ENCODE results near the gene OPALIN.

The OPALIN gene

GRCh38 chr10:96358851-96359540 is at the start of gene OPALIN:
OPALIN (minus strand) TSS chr10:96359002; CDS start chr10:96358896, 106 bp downstream.
- FAIRE-seq = no peak
- no peak for TF ChIP-seq CTCF (IDR thresholded peaks at IDR 0.05; ENCODE audit: insufficient read depth, missing control alignments)
- DNase-seq (ENCODE audit: insufficient read length, low spot score) = no peak

DNA sequence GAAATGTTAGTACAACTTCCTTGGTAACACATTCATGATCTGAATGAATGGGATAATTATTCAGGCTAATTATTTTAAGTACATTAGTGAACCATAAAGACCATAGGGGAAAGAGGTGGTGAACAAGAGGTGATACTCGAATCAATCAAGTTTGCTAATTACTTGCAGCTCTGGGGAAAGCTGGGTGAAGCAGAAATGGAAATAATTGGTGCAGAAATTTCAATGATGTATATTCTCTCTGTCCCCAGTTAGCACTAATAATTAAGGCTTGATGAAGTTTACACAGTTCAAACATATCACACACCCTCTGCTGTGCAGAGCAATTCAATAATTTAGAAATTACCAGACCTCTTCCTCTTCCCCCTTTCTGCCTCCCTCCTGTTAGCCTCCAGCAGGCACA is 49.4 kb upstream of the OPALIN start:
- DNase-seq (ENCODE audit: insufficient read length, low spot score) = no peak
- TF ChIP-seq CTCF (IDR thresholded peaks at IDR 0.05; ENCODE audit: insufficient read depth, missing control alignments) = no peak
- FAIRE-seq = no peak

- FAIRE-seq (no peak), DNase-seq (ENCODE audit: insufficient read length, low spot score) (no peak)
- no peak for TF ChIP-seq CTCF (IDR thresholded peaks at IDR 0.05; ENCODE audit: insufficient read depth, missing control alignments)
Observed at GRCh38 chr10:96407560-96408069, 48.8 kb upstream of the OPALIN start.

DNA sequence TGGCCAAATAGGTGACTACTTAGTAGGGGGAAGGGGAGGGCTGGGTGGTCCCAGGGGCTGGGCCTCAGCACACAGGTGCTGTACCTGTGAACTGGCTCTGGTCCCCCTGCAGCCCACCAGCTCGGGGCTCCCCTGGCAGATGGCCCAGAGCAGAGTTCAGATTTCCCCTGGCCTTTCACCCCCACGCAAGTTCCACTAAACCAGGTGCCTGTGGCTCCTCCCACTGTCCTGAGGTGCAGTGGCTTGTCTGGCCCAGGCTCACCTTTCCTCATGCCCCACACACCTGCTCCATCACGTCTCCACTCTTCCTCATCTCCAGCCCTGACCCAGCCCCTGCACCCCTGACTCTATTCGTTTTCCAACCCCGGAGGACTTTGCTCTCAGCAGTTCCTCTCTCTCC is 47.3 kb upstream of the OPALIN start:
- DNase-seq (ENCODE audit: insufficient read length, low spot score) (no peak), FAIRE-seq (no peak)
- TF ChIP-seq CTCF (IDR thresholded peaks at IDR 0.05; ENCODE audit: insufficient read depth, missing control alignments) = no peak

GRCh38 chr10:96402417-96403305 is 43.9 kb upstream of the OPALIN start:
- DNase-seq (ENCODE audit: insufficient read length, low spot score) (no peak), FAIRE-seq (no peak)
- TF ChIP-seq CTCF (IDR thresholded peaks at IDR 0.05; ENCODE audit: insufficient read depth, missing control alignments) = no peak

DNA sequence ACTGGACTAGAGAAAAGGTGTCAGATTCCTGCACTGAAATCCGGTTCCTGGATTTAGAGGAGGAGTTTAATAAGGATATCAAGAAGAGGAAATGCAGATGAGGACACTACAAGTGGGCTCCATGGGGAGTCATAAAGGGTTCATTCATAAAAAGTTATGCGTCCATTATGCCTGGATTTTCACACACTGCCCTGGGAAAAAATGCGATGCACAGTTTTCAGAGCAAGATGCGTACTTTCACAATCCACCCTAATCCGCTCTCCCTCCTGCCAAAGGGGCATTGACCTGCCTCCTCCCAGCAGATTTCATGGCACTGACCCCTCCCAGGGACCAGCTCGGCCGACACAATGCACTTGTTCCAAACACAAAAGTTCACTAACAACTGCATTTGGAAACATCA is 42.2 kb upstream of the OPALIN start:
- TF ChIP-seq CTCF (IDR thresholded peaks at IDR 0.05; ENCODE audit: insufficient read depth, missing control alignments) = no peak
- DNase-seq (ENCODE audit: insufficient read length, low spot score) = no peak
- no peak for FAIRE-seq
